ENCODE results near the gene NHS. TPM values are rescaled to one million over a fixed set of nuclear protein-coding genes. Genes with fewer than 3 reads are reported as not detected.

Gene NHS
- total RNA-seq, 2 donors from 2014 or later, result 6.0 to 7.3 TPM

GRCh38 chrX:17440258-17440657, 65.3 kb downstream of the NHS start:
- DNase-seq, result no peak
- Mint-ChIP-seq H3K27me3 (ENCODE audit: insufficient read depth) (no peaks in the 10 kb centered on the region), H3K4me1 (peaks cover 16% of the 10 kb centered on the region), H3K36me3 (ENCODE audit: low read depth) (no peaks in the 10 kb centered on the region), H3K9me3 (no peaks in the 10 kb centered on the region), H3K4me3 (no peak overlapping the region), H3K27ac (no peak overlapping the region)
- Histone ChIP-seq H3K9me3 (ENCODE audit: control insufficient read depth, low read length) (no peaks in the 10 kb centered on the region), H3K4me3 (ENCODE audit: low read length) (no peak overlapping the region), H3K27ac (ENCODE audit: low read depth, low read length) (no peak overlapping the region), H3K27me3 (ENCODE audit: control insufficient read depth, insufficient read depth, low read length, poor library complexity, severe bottlenecking) (no peaks in the 10 kb centered on the region), H3K36me3 (ENCODE audit: control insufficient read depth, insufficient read depth, low read length) (no peaks in the 10 kb centered on the region), H3K9ac (ENCODE audit: extremely low read depth, low read length, poor library complexity, severe bottlenecking) (no peak overlapping the region), H3K4me1 (ENCODE audit: control insufficient read depth, insufficient read depth, low read length) (peaks cover 5% of the 10 kb centered on the region)
- no peak for TF ChIP-seq CTCF (conservative IDR thresholded peaks at IDR 0.05)

- TF ChIP-seq CTCF (conservative IDR thresholded peaks at IDR 0.05), result no peak
- Mint-ChIP-seq H3K9me3 (no peaks in the 10 kb centered on the region), H3K27ac (no peak overlapping the region), H3K4me1 (peaks cover 15% of the 10 kb centered on the region), H3K4me3 (no peak overlapping the region), H3K27me3 (ENCODE audit: insufficient read depth) (no peaks in the 10 kb centered on the region), H3K36me3 (ENCODE audit: low read depth) (no peaks in the 10 kb centered on the region)
- no peak overlapping the region for H3K4me3 ChIP-seq (ENCODE audit: low read length)
- WGBS, 2 experiments (ENCODE audit: insufficient coverage in 1 of 2, insufficient read length in 1 of 2), result 93% methylated on average over 3 of the region's 3 CpGs; no CpG with 5 or more reads in 1 of the 2 experiments
- DNase-seq, result no peak
- H3K9ac ChIP-seq (ENCODE audit: extremely low read depth, low read length, poor library complexity, severe bottlenecking), result no peak overlapping the region
- H3K9me3 ChIP-seq (ENCODE audit: control insufficient read depth, low read length), result no peaks in the 10 kb centered on the region
- H3K4me1 ChIP-seq (ENCODE audit: control insufficient read depth, insufficient read depth, low read length), result peaks cover under 1% of the 10 kb centered on the region
- H3K27me3 ChIP-seq (ENCODE audit: control insufficient read depth, insufficient read depth, low read length, poor library complexity, severe bottlenecking), result no peaks in the 10 kb centered on the region
- no peak overlapping the region for H3K27ac ChIP-seq (ENCODE audit: low read depth, low read length)
- H3K36me3 ChIP-seq (ENCODE audit: control insufficient read depth, insufficient read depth, low read length), result no peaks in the 10 kb centered on the region
These were observed 65.8 kb downstream of the NHS start for GRCh38 chrX:17440836-17441235.

- no peak for TF ChIP-seq CTCF (conservative IDR thresholded peaks at IDR 0.05)
- no peaks in the 10 kb centered on the region for H3K9me3 Mint-ChIP-seq
- no peak for DNase-seq
- peaks cover 16% of the 10 kb centered on the region for H3K4me1 Mint-ChIP-seq
- H3K4me3 ChIP-seq (ENCODE audit: low read length), result no peak overlapping the region
- H3K27me3 ChIP-seq (ENCODE audit: control insufficient read depth, insufficient read depth, low read length, poor library complexity, severe bottlenecking), result no peaks in the 10 kb centered on the region
- H3K9ac ChIP-seq (ENCODE audit: extremely low read depth, low read length, poor library complexity, severe bottlenecking), result no peak overlapping the region
- no peaks in the 10 kb centered on the region for H3K36me3 ChIP-seq (ENCODE audit: control insufficient read depth, insufficient read depth, low read length)
- H3K27ac ChIP-seq (ENCODE audit: low read depth, low read length), result no peak overlapping the region
- no peaks in the 10 kb centered on the region for H3K27me3 Mint-ChIP-seq (ENCODE audit: insufficient read depth)
- H3K36me3 Mint-ChIP-seq (ENCODE audit: low read depth), result no peaks in the 10 kb centered on the region
- H3K27ac Mint-ChIP-seq, result no peak overlapping the region
- H3K4me3 Mint-ChIP-seq, result no peak overlapping the region
- H3K4me1 ChIP-seq (ENCODE audit: control insufficient read depth, insufficient read depth, low read length), result no peaks in the 10 kb centered on the region
- H3K9me3 ChIP-seq (ENCODE audit: control insufficient read depth, low read length), result no peaks in the 10 kb centered on the region
These were observed 67.0 kb downstream of the NHS start for GRCh38 chrX:17441965-17442364.
